DMS 273 (cell line): ENCODE measurements around the gene ZMYND10.

Experiments
- DNase-seq: peaks from one replicate; lab custom pipeline; 2025; ENCODE audit not compliant: unreplicated experiment; lab: John Stamatoyannopoulos, UW

ZMYND10 gene

GRCh38 chr3:50292159-50293078 lies 53.1 kb downstream of the ZMYND10 start, which contains the start of gene IFRD2:
Gene IFRD2 (minus strand): TSS chr3:50292429. CDS start chr3:50292274, 155 bp downstream.
- DNase-seq: peak; percentile 98
